GM12875 (cell line): ENCODE results near the gene RALY.

Source experiments
- H3K4me3 ChIP-seq: one replicate; pipeline ENCODE4 v1.5.1; 2011; ENCODE audit warnings: low read depth, low read length, control low read depth
- CTCF ChIP-seq: IDR thresholded peaks from 2 replicates; pipeline ENCODE4 v1.5.1; 2011; ENCODE audit warnings: low read depth, mild to moderate bottlenecking, control low read depth, inconsistent platforms, low read length, moderate library complexity, borderline replicate concordance; ENCODE audit not compliant: insufficient read depth

RALY gene

GRCh38 chr20:33985280-33985679 is 8.4 kb upstream of the RALY start:
- TF ChIP-seq CTCF, result no peak
- H3K4me3 ChIP-seq, result no peak overlapping the region

GRCh38 chr20:33985830-33986229 is 7.9 kb upstream of the RALY start:
- no peak for TF ChIP-seq CTCF
- no peak overlapping the region for H3K4me3 ChIP-seq

GRCh38 chr20:33986560-33987216 is 7.0 kb upstream of the RALY start:
- no peak for TF ChIP-seq CTCF
- H3K4me3 ChIP-seq, result no peak overlapping the region

- no peak for TF ChIP-seq CTCF
- no peak overlapping the region for H3K4me3 ChIP-seq
Observed at GRCh38 chr20:33990075-33990474, 3.6 kb upstream of the RALY start.

- H3K4me3 ChIP-seq, result no peak overlapping the region
- TF ChIP-seq CTCF, result no peak
Observed at GRCh38 chr20:33991502-33991901, 2.2 kb upstream of the RALY start.

- no peak for TF ChIP-seq CTCF
Observed at GRCh38 chr20:33992145-33992922, 1.4 kb upstream of the RALY start.

More at GRCh38 chr20:33992145-33992922, 1.4 kb upstream of the RALY start:
- H3K4me3 ChIP-seq, result peak overlapping the region; percentile 56
